ENCODE data around the gene RNF187. TPM values are rescaled to one million over a fixed set of nuclear protein-coding genes. Genes with fewer than 3 reads are reported as not detected.

Gene RNF187
- total and polyA plus RNA-seq, 2 experiments from 2014 or later: 52.4 to 135 TPM

GRCh38 chr1:228494970-228495853, 8.0 kb downstream of the RNF187 start:
- no peaks in the 10 kb centered on the region for H4K20me1 ChIP-seq (ENCODE audit: insufficient read depth, poor library complexity, severe bottlenecking)
- no peak overlapping the region for H3K4me2 ChIP-seq
- H3K4me3 ChIP-seq: no peak overlapping the region
- WGBS (ENCODE audit: low lambda C conversion rate, missing lambda C conversion rate): 97% methylated on average over 15 of the region's 15 CpGs
- DNase-seq (ENCODE audit: low spot score): no peak
- H3K9me2 ChIP-seq (replicated peaks; ENCODE audit: insufficient read depth): no peaks in the 10 kb centered on the region
- no peaks in the 10 kb centered on the region for H3K36me3 ChIP-seq (replicated peaks; ENCODE audit: insufficient read depth, low read depth)
- peaks cover 9% of the 10 kb centered on the region for H3K79me2 ChIP-seq
- H3K9me3 ChIP-seq (ENCODE audit: low read depth): no peaks in the 10 kb centered on the region
- no peak for TF ChIP-seq EZH2phosphoT487 (IDR thresholded peaks at IDR 0.05; ENCODE audit: low read depth, severe bottlenecking, unreplicated experiment)
- no peak for TF ChIP-seq EZH2 (IDR thresholded peaks at IDR 0.05; ENCODE audit: borderline replicate concordance)
- TF ChIP-seq, protein P1, sequence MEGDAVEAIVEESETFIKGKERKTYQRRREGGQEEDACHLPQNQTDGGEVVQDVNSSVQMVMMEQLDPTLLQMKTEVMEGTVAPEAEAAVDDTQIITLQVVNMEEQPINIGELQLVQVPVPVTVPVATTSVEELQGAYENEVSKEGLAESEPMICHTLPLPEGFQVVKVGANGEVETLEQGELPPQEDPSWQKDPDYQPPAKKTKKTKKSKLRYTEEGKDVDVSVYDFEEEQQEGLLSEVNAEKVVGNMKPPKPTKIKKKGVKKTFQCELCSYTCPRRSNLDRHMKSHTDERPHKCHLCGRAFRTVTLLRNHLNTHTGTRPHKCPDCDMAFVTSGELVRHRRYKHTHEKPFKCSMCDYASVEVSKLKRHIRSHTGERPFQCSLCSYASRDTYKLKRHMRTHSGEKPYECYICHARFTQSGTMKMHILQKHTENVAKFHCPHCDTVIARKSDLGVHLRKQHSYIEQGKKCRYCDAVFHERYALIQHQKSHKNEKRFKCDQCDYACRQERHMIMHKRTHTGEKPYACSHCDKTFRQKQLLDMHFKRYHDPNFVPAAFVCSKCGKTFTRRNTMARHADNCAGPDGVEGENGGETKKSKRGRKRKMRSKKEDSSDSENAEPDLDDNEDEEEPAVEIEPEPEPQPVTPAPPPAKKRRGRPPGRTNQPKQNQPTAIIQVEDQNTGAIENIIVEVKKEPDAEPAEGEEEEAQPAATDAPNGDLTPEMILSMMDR (IDR thresholded peaks at IDR 0.05; ENCODE audit: poor library complexity): no peak
- H2AFZ ChIP-seq: no peak overlapping the region
- no peaks in the 10 kb centered on the region for H3K27me3 ChIP-seq
- no peaks in the 10 kb centered on the region for H3K4me1 ChIP-seq (ENCODE audit: insufficient read depth)
- H3K27ac ChIP-seq: no peak overlapping the region

DNA sequence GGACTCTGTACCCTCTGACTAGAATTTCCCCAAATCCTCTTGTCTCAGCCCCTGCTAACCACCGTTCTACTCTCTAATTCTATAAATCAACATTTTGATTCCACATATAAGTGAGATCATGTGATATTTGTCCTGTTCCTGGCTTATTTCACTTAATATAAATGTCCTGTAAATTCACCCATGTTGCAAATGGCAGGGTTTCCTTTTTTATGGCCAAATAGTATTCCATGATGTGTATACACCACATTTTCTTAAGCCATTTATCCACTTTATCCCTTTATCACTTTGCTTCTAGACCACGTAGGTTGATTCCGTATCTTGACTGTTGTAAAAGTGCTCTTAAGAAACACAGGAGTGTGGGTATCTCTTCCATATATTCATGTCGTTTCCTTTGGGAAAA, 8.9 kb downstream of the RNF187 start:
- H3K79me2 ChIP-seq: peaks cover under 1% of the 10 kb centered on the region
- no peak overlapping the region for H3K4me2 ChIP-seq
- no peaks in the 10 kb centered on the region for H3K36me3 ChIP-seq (replicated peaks; ENCODE audit: insufficient read depth, low read depth)
- H3K27me3 ChIP-seq: no peaks in the 10 kb centered on the region
- WGBS (ENCODE audit: low lambda C conversion rate, missing lambda C conversion rate): 93% methylated on average over 4 of the region's 4 CpGs
- TF ChIP-seq, protein P1 (IDR thresholded peaks at IDR 0.05; ENCODE audit: poor library complexity): no peak
- no peak for TF ChIP-seq EZH2 (IDR thresholded peaks at IDR 0.05; ENCODE audit: borderline replicate concordance)
- no peak for TF ChIP-seq EZH2phosphoT487 (IDR thresholded peaks at IDR 0.05; ENCODE audit: low read depth, severe bottlenecking, unreplicated experiment)
- H3K4me3 ChIP-seq: no peak overlapping the region
- H3K9me2 ChIP-seq (replicated peaks; ENCODE audit: insufficient read depth): no peaks in the 10 kb centered on the region
- no peak for DNase-seq (ENCODE audit: low spot score)
- H3K27ac ChIP-seq: no peak overlapping the region
- no peaks in the 10 kb centered on the region for H4K20me1 ChIP-seq (ENCODE audit: insufficient read depth, poor library complexity, severe bottlenecking)
- H3K9me3 ChIP-seq (ENCODE audit: low read depth): no peaks in the 10 kb centered on the region
- H2AFZ ChIP-seq: no peak overlapping the region
- no peaks in the 10 kb centered on the region for H3K4me1 ChIP-seq (ENCODE audit: insufficient read depth)

DNA sequence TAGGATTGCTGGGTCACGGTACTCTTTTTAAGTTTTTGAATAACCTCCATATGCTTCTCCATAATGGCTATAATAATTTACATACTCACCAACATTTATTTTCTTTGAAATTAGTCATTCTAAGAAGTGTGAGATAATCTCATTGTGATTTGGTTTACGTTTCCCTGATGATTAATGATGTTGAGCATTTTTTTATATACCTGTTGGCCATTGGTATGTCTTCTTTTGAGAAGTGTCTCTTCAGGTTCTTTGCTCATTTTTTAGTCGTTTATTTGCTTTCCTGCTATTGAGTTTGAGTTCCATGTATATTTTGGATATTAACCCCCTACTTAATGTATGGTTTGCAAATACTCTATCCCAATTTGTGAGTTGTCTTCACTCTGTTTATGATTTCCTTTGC, 9.3 kb downstream of the RNF187 start:
- no peak for DNase-seq (ENCODE audit: low spot score)
- TF ChIP-seq, protein P1 (IDR thresholded peaks at IDR 0.05; ENCODE audit: poor library complexity): no peak
- TF ChIP-seq EZH2phosphoT487 (IDR thresholded peaks at IDR 0.05; ENCODE audit: low read depth, severe bottlenecking, unreplicated experiment): no peak
- TF ChIP-seq EZH2 (IDR thresholded peaks at IDR 0.05; ENCODE audit: borderline replicate concordance): no peak
- Histone ChIP-seq H3K4me3 (no peak overlapping the region), H3K4me1 (ENCODE audit: insufficient read depth) (no peaks in the 10 kb centered on the region), H3K27me3 (no peaks in the 10 kb centered on the region), H4K20me1 (ENCODE audit: insufficient read depth, poor library complexity, severe bottlenecking) (no peaks in the 10 kb centered on the region), H3K36me3 (replicated peaks; ENCODE audit: insufficient read depth, low read depth) (no peaks in the 10 kb centered on the region), H3K9me2 (replicated peaks; ENCODE audit: insufficient read depth) (no peaks in the 10 kb centered on the region), H3K4me2 (no peak overlapping the region), H3K79me2 (no peaks in the 10 kb centered on the region), H2AFZ (no peak overlapping the region), H3K9me3 (ENCODE audit: low read depth) (no peaks in the 10 kb centered on the region), H3K27ac (no peak overlapping the region)
- WGBS (ENCODE audit: low lambda C conversion rate, missing lambda C conversion rate): 94% methylated on average over 3 of the region's 3 CpGs

All from hepatocyte (in vitro differentiated cells).